Neutrophil (primary cell): Measurements from ENCODE around the gene LMO2.
"Not testable (repeated sequence)": the region's sequence is repeated elsewhere in the genome, so short reads cannot be mapped to it uniquely, and the experiment has no call there.

Source experiments
- H3K27ac ChIP-seq: fragments of 200-600 bp; sonication (generic); 2 replicates; pipeline ENCODE4 v1.5.1; 2016; ENCODE audit warnings: mild to moderate bottlenecking, moderate library complexity
- H3K27me3 ChIP-seq: fragments of 200-600 bp; sonication (generic); 2 replicates; pipeline ENCODE4 v1.6.0; 2016; ENCODE audit warnings: mild to moderate bottlenecking
- H3K36me3 ChIP-seq: fragments of 200-600 bp; sonication (generic); 2 replicates; pipeline ENCODE4 v1.5.1; 2017
- H3K4me1 ChIP-seq, 2 experiments: fragments of 200-600 bp in 1 of 2; sonication (generic) in 1 of 2; 1 replicate in 1 of 2; 2 replicates in 1 of 2; pipeline versions ENCODE4 v1.5.1 to v1.6.1; 2013 to 2016; ENCODE audit warnings: low read depth in 1 of 2, low read length in 1 of 2, mild to moderate bottlenecking in 1 of 2, moderate library complexity in 1 of 2; ENCODE audit not compliant: control insufficient read depth in 1 of 2, insufficient read depth in 1 of 2
- H3K4me3 ChIP-seq, 2 experiments: fragments of 200-600 bp in 1 of 2; sonication (generic) in 1 of 2; 1 replicate in 1 of 2; 2 replicates in 1 of 2; pipeline ENCODE4 v1.5.1; 2013 to 2016; ENCODE audit warnings: low read depth in 1 of 2, low read length in 1 of 2, mild to moderate bottlenecking in 1 of 2, moderate library complexity in 1 of 2
- H3K9me3 ChIP-seq: fragments of 200-600 bp; sonication (generic); 2 replicates; pipeline ENCODE4 v1.5.1; 2016
- TF ChIP-seq, protein P1 (sequence below): fragments of 200-600 bp; sonication (generic); IDR thresholded peaks from 2 replicates; pipeline ENCODE4 v1.5.1; 2016; ENCODE audit warnings: antibody characterized with exemption

LMO2 gene

DNA sequence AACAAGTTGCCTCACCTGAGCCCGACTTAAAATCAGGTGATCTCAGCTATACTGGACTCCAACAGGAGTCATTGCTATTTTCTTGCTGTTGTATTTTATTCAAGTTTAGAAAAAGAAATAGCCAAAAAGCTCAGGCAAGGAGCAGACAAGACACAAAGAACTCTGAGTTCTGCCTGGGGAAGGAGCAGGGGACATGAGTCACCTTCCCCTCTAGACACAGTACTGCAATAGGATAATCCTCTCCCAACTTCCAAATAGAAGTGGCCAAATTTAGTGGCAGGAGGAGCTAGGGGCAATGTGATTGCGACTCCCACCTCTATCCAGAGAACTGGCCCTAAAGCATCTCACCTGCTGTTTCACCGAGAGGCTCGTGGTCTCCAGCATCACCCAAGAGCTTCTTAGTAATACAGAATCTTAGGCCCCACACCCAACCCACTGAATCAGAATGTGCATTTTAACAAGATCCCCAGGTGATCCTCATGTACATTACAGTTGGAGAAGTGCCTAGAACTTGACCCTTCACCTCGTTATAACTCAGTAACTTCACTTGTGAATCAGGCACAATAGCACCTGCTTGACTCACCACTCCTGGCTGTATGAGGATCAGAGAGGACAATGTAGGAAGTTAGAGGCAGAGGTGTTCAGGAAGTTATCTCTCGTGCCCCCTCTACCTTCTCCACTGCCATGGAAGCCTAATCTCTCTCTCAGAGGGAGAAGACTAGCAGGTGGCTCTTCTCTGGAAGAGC, 60.8 kb downstream of the LMO2 start:
- Histone ChIP-seq H3K4me1 (peaks cover 8 to 12% of the 10 kb centered on the region in 2 experiments), H3K9me3 (no peaks in the 10 kb centered on the region), H3K27ac (no peak overlapping the region), H3K36me3 (no peaks in the 10 kb centered on the region), H3K4me3 (no peak overlapping the region), H3K27me3 (peaks cover 87% of the 10 kb centered on the region)
- TF ChIP-seq, protein P1, sequence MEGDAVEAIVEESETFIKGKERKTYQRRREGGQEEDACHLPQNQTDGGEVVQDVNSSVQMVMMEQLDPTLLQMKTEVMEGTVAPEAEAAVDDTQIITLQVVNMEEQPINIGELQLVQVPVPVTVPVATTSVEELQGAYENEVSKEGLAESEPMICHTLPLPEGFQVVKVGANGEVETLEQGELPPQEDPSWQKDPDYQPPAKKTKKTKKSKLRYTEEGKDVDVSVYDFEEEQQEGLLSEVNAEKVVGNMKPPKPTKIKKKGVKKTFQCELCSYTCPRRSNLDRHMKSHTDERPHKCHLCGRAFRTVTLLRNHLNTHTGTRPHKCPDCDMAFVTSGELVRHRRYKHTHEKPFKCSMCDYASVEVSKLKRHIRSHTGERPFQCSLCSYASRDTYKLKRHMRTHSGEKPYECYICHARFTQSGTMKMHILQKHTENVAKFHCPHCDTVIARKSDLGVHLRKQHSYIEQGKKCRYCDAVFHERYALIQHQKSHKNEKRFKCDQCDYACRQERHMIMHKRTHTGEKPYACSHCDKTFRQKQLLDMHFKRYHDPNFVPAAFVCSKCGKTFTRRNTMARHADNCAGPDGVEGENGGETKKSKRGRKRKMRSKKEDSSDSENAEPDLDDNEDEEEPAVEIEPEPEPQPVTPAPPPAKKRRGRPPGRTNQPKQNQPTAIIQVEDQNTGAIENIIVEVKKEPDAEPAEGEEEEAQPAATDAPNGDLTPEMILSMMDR, result no peak

DNA sequence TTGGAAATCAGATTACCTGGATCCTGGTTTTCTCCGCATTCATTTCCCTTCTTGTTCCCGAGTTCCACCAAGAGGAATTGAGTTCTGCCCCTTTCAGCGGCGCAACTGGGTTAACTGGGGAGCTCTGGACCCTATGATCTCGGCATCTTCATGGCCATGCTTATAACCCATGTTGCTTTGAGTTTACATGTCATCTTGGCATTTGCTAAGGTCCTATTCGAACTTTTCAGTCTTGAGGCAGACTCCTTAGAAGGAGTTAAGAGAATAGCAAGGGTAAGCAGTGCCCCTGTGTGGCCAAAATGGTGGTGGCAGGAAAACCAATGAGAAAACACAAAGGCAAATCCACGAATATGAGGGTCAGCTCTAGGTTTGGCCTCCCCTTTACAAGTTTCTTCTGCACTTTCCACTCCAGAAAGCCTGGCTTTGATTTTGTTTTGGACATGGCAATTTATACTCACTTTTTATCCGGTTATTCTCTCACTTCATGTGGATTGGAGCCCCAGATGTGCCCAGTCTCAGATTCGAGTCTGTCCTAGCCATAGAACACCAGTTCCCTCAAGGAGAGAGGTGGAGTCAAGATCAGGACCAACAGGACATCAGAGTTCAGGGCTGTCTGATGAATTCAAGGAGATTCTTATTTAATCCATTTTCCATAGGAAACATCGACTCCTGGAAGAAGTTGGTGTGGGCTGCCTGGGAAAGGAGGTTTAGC, 62.3 kb downstream of the LMO2 start:
- Histone ChIP-seq H3K27ac (no peak overlapping the region), H3K36me3 (no peaks in the 10 kb centered on the region), H3K27me3 (peaks cover 93% of the 10 kb centered on the region)

DNA sequence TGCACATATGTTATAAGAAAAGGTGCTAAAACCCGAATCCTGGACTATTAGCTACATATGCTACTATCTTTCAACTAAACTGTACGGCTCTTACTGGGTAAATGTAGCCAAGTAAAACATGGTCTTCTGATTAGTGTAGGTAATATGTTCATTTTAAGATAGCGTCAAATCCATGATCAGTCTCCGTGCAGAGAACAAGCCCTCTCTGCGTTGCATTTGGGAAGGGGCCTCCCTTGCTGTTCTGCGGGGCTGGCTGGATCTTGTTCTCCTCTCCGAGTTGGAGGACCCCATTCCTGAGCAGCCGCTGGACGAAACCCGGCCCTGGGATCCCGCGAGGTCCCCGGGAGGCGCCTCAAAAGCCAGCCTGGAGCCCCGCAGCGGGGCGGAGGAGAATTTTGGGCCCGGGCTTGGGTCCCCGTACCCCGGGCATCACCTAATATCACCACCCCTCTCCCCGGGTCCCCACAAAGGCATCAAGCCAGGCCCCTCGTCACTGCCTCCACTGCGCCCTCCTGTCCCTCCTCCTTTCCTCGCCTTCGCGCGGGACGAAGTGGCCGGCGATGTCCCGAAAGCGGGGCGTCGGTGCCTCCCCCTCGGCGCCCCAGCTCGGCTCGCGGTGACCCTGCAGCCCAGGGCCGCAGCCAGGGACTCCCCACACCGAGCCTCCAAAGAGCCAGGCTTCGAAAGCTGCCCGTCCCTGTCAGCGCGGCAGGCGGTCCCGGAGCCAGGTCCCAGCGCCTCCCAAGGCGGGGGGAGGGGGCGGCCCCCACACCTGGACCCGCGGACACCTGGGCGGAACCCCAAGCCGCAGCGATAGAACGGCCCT, 63.1 kb downstream of the LMO2 start:
- TF ChIP-seq, protein P1, result no peak
- H3K36me3 ChIP-seq, result no peaks in the 10 kb centered on the region
- H3K27ac ChIP-seq, result no peak overlapping the region
- H3K4me3 ChIP-seq, result peak overlapping the region in 1 of 2 experiments; percentile 31
- H3K9me3 ChIP-seq, result no peaks in the 10 kb centered on the region
- H3K27me3 ChIP-seq, result peaks cover 93% of the 10 kb centered on the region
- H3K4me1 ChIP-seq, result peaks cover 8 to 12% of the 10 kb centered on the region in 2 experiments

More for the DNA sequence above, 62.3 kb downstream of the LMO2 start:
- H3K9me3 ChIP-seq, result no peaks in the 10 kb centered on the region
- peaks cover 8 to 12% of the 10 kb centered on the region in 2 experiments for H3K4me1 ChIP-seq
- TF ChIP-seq, protein P1, result no peak
- peak overlapping the region in 1 of 2 experiments; percentile 31 for H3K4me3 ChIP-seq

DNA sequence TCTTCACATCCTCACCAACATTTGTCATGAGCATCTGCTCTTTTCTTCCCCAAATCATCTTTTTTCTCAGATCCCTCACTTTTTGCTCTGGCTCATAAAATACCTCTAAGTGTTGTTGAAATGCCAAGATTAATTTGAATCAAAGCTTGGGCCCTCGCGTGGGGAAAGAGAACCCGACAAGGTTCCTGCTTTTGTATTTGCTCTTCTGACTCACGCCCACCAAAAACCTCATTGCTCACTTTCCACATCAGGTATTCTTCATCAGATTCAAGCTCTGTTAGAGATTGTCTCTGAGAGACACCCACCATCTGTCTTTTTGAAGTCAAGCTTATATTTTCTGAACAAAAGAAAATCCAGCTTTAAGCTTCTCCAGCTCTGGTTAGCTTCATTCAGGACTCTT, 64.7 kb downstream of the LMO2 start:
- H3K27ac ChIP-seq, result no peak overlapping the region
- H3K27me3 ChIP-seq, result peaks cover 97% of the 10 kb centered on the region
- H3K4me1 ChIP-seq, result peaks cover 8 to 12% of the 10 kb centered on the region in 2 experiments
- H3K9me3 ChIP-seq, result no peaks in the 10 kb centered on the region
- TF ChIP-seq, protein P1, result no peak
- no peaks in the 10 kb centered on the region for H3K36me3 ChIP-seq
- H3K4me3 ChIP-seq, result no peak overlapping the region

DNA sequence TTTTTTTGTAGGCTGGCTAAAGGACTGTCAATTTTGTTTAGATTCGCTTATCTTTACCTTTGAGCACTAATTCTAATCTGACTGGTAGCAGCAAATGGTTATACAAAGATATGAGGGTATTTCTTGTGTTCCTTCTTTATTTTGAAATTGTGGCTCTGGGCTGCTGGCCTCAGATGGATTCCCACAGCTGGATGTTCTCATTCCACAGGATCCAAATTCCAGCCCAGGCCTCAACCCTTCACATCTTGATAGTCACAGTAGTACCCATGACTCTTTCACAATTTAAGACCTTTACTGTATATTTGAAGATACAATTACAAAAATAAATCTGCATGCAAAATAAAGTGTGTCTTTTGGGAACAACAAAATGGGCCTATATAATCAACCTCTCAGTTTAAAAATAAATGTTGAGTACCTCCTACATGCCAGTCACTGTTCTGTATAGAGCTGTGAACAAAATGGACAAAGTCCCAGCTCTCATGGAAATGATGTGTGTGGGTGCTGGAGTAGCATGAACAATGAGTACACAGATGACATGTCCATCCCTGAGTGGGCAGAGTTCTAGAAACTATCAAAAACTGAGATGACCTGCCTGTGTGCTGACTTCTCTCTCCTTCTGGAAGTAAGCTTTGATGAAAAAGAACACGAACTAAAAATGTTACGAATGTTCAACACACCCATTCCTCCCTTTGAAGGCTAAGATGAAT, 65.9 kb downstream of the LMO2 start:
- H3K4me1 ChIP-seq, result peaks cover 8 to 12% of the 10 kb centered on the region in 2 experiments
- no peaks in the 10 kb centered on the region for H3K36me3 ChIP-seq
- no peak overlapping the region for H3K27ac ChIP-seq
- TF ChIP-seq, protein P1, result no peak
- no peak overlapping the region for H3K4me3 ChIP-seq
- H3K27me3 ChIP-seq, result peaks cover 100% of the 10 kb centered on the region
- no peaks in the 10 kb centered on the region for H3K9me3 ChIP-seq

DNA sequence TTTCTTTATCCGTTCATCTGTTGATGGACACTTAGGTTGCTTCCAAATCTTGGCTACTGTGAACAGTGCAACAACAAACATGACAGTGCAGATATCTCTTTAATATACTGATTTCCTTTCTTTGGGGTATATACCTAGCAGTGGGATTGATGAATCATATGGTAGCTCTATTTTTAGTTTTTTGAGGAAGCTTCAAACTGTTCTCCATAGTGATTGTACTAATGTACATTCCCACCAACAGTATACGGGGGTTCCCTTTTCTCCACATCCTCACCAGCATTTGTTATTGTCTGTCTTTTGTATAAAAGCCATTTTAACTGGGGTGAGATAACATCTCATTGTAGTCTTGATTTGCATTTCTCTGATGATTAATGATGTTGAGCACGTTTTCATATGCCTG, 68.9 kb downstream of the LMO2 start:
- H3K27me3 ChIP-seq, result peaks cover 97% of the 10 kb centered on the region
- H3K36me3 ChIP-seq, H3K27ac ChIP-seq, H3K4me1 ChIP-seq, H3K9me3 ChIP-seq, H3K4me3 ChIP-seq: not testable (repeated sequence)
